ENCODE results near the gene ASAP3.

ASAP3 gene

GRCh38 chr1:23483321-23484252 is at the start of gene ASAP3:
Gene ASAP3, minus strand, starts transcription at chr1:23484179. Its CDS starts 46 bp downstream, at chr1:23484133.
- in situ Hi-C loops (cut with MboI; ENCODE audit: low sequenced_read_pairs), result no loop called here

GRCh38 chr1:23533246-23534023 is 49.5 kb upstream of the ASAP3 start:
- in situ Hi-C loops (cut with MboI; ENCODE audit: low sequenced_read_pairs), result no loop called here

GRCh38 chr1:23531562-23532094 is 47.6 kb upstream of the ASAP3 start:
- in situ Hi-C loops (cut with MboI; ENCODE audit: low sequenced_read_pairs), result no loop called here

GRCh38 chr1:23530747-23531561 is 47.0 kb upstream of the ASAP3 start, which contains the start of gene E2F2:
Gene E2F2, minus strand, starts transcription at chr1:23531233. Its CDS starts 440 bp downstream, at chr1:23530793.
- in situ Hi-C loops (cut with MboI; ENCODE audit: low sequenced_read_pairs), result no loop called here

- in situ Hi-C loops (cut with MboI; ENCODE audit: low sequenced_read_pairs), result no loop called here
These were observed 46.2 kb upstream of the ASAP3 start for GRCh38 chr1:23530087-23530746.

GRCh38 chr1:23529146-23530086 is 45.4 kb upstream of the ASAP3 start:
- in situ Hi-C loops (cut with MboI; ENCODE audit: low sequenced_read_pairs), result no loop called here

- in situ Hi-C loops (cut with MboI; ENCODE audit: low sequenced_read_pairs), result no loop called here
These were observed 44.4 kb upstream of the ASAP3 start for GRCh38 chr1:23528250-23528978.

- in situ Hi-C loops (cut with MboI; ENCODE audit: low sequenced_read_pairs), result no loop called here
These were observed 43.9 kb upstream of the ASAP3 start for GRCh38 chr1:23527900-23528249.

- in situ Hi-C loops (cut with MboI; ENCODE audit: low sequenced_read_pairs), result no loop called here
These were observed 43.4 kb upstream of the ASAP3 start for GRCh38 chr1:23527366-23527765.

GRCh38 chr1:23526329-23527041 is 42.5 kb upstream of the ASAP3 start:
- in situ Hi-C loops (cut with MboI; ENCODE audit: low sequenced_read_pairs), result no loop called here

GRCh38 chr1:23525558-23526250 is 41.7 kb upstream of the ASAP3 start:
- in situ Hi-C loops (cut with MboI; ENCODE audit: low sequenced_read_pairs), result no loop called here

GRCh38 chr1:23524716-23525401 is 40.9 kb upstream of the ASAP3 start:
- in situ Hi-C loops (cut with MboI; ENCODE audit: low sequenced_read_pairs), result no loop called here

- in situ Hi-C loops (cut with MboI; ENCODE audit: low sequenced_read_pairs), result no loop called here
These were observed 40.2 kb upstream of the ASAP3 start for GRCh38 chr1:23524163-23524562.

- in situ Hi-C loops (cut with MboI; ENCODE audit: low sequenced_read_pairs), result no loop called here
These were observed 38.4 kb upstream of the ASAP3 start for GRCh38 chr1:23522244-23522982.

- in situ Hi-C loops (cut with MboI; ENCODE audit: low sequenced_read_pairs), result no loop called here
These were observed 37.6 kb upstream of the ASAP3 start for GRCh38 chr1:23521588-23521987.

- in situ Hi-C loops (cut with MboI; ENCODE audit: low sequenced_read_pairs), result no loop called here
These were observed 33.6 kb upstream of the ASAP3 start for GRCh38 chr1:23517581-23517980.

Data from HL-60/S4 (cell line).